Natural killer cell (primary cell): ENCODE measurements around the gene ANAPC7. TPM values are rescaled to one million over a fixed set of nuclear protein-coding genes. Genes with fewer than 3 reads are reported as not detected.

Source experiments
- ATAC-seq, 3 donors: fragments of 150-1000 bp in 2 of 3; fragments of 200-7000 bp in 1 of 3; cut with Tn5 transposase; 1 replicate in 1 of 3; 2 replicates in 2 of 3; pipeline ENCODE4 v1.10.0; 2021; ENCODE audit warnings: mild to moderate bottlenecking in 2 of 3, moderate library complexity in 2 of 3
- DNase-seq, 2 donors: peaks; one replicate each; pipeline versions ENCODE4 v3.0.0 to v3.0.0-alpha.2; 2013 to 2021; ENCODE audit warnings: mixed read lengths in 1 of 2
- H3K27ac ChIP-seq: one replicate; pipeline ENCODE4 v1.5.1; 2013; ENCODE audit warnings: mild to moderate bottlenecking, low read length
- H3K27me3 ChIP-seq: one replicate; pipeline ENCODE4 v1.6.1; 2013; ENCODE audit warnings: low read length; ENCODE audit not compliant: control insufficient read depth, insufficient read depth
- H3K36me3 ChIP-seq: one replicate; pipeline ENCODE4 v1.6.1; 2013; ENCODE audit warnings: low read length; ENCODE audit not compliant: control insufficient read depth, insufficient read depth
- H3K4me1 ChIP-seq: one replicate; pipeline ENCODE4 v1.6.1; 2013; ENCODE audit warnings: low read length; ENCODE audit not compliant: control insufficient read depth, insufficient read depth
- H3K4me3 ChIP-seq: one replicate; pipeline ENCODE4 v1.5.1; 2013; ENCODE audit warnings: low read length
- H3K9me3 ChIP-seq: one replicate; pipeline ENCODE4 v1.6.1; 2013; ENCODE audit warnings: low read length; ENCODE audit not compliant: control insufficient read depth, insufficient read depth
- H3K27ac Mint-ChIP-seq, 2 donors: one replicate each; pipeline ENCODE4 v1.8.0; 2022; ENCODE audit warnings: mild to moderate bottlenecking in 2 of 2, mixed read lengths in 2 of 2, moderate library complexity in 1 of 2
- H3K27me3 Mint-ChIP-seq, 2 donors: one replicate each; pipeline ENCODE4 v1.8.0; 2022; ENCODE audit warnings: low read depth in 2 of 2, mixed read lengths in 2 of 2
- H3K36me3 Mint-ChIP-seq: one replicate; pipeline ENCODE4 v1.8.0; 2022; ENCODE audit warnings: mixed read lengths
- H3K4me1 Mint-ChIP-seq, 2 donors: one replicate each; pipeline ENCODE4 v1.8.0; 2022; ENCODE audit warnings: mixed read lengths in 2 of 2
- H3K4me3 Mint-ChIP-seq: one replicate; pipeline ENCODE4 v1.8.0; 2022; ENCODE audit warnings: mild to moderate bottlenecking, moderate library complexity, mixed read lengths
- H3K9me3 Mint-ChIP-seq, 2 donors: one replicate each; pipeline ENCODE4 v1.8.0; 2022; ENCODE audit warnings: mixed read lengths in 2 of 2
- CTCF ChIP-seq: fragments of 200-600 bp; IDR thresholded peaks from one replicate; pipeline ENCODE4 v1.8.0; 2022; ENCODE audit warnings: antibody characterized with exemption
- WGBS: methylation state at CpG from one replicate; pipeline ENCODE4 v1.1.7; 2013; ENCODE audit warnings: missing lambda C conversion rate; ENCODE audit not compliant: insufficient coverage; 5-methylcytosine and 5-hydroxymethylcytosine counted together
- intact Hi-C: fragments of 100-400 bp; cut with micrococcal nuclease; formaldehyde crosslinking; loops from one replicate; pipeline ENCODE4 v1.14.2; 2022
- total RNA-seq, 4 donors: library from RNA; stranded (reverse); fragments of 120-200 nt in 1 of 4; gene quantifications; one replicate each; pipeline versions ENCODE4 v1.2.3 to v1.2.4, GENCODE V29; 2013 to 2022

The ANAPC7 gene
- total RNA-seq, 3 donors from 2014 or later (not counting 1 experiment from before 2014, with no cell fraction given): 46.5 to 77.0 (median 50.4) TPM

GRCh38 chr12:110367181-110367864 is 36.2 kb downstream of the ANAPC7 start:
- TF ChIP-seq CTCF: no peak
- H3K4me1 ChIP-seq: peaks cover 14% of the 10 kb centered on the region
- ATAC-seq (no peak), DNase-seq (no peak)
- Mint-ChIP-seq H3K27ac (no peak overlapping the region), H3K36me3 (no peaks in the 10 kb centered on the region), H3K27me3 (no peaks in the 10 kb centered on the region), H3K4me3 (no peak overlapping the region), H3K4me1 (no peaks in the 10 kb centered on the region), H3K9me3 (no peaks in the 10 kb centered on the region)
- H3K27ac ChIP-seq: no peak overlapping the region
- H3K36me3 ChIP-seq: peaks cover 8% of the 10 kb centered on the region
- intact Hi-C loops: no loop called here
- H3K27me3 ChIP-seq: no peaks in the 10 kb centered on the region
- no peak overlapping the region for H3K4me3 ChIP-seq
- no peaks in the 10 kb centered on the region for H3K9me3 ChIP-seq
- WGBS: 87% methylated on average over 14 of the region's 15 CpGs

GRCh38 chr12:110366321-110367142 is 37.0 kb downstream of the ANAPC7 start:
- H3K36me3 Mint-ChIP-seq: no peaks in the 10 kb centered on the region
- WGBS: 54% methylated on average over 10 of the region's 13 CpGs
- no peak overlapping the region for H3K27ac ChIP-seq
- no peak overlapping the region for H3K4me3 Mint-ChIP-seq
- H3K36me3 ChIP-seq: peaks cover 3% of the 10 kb centered on the region
- H3K4me1 ChIP-seq: peaks cover 8% of the 10 kb centered on the region
- H3K9me3 ChIP-seq: no peaks in the 10 kb centered on the region
- TF ChIP-seq CTCF: no peak
- no peaks in the 10 kb centered on the region for H3K27me3 Mint-ChIP-seq
- no peak overlapping the region for H3K4me3 ChIP-seq
- ATAC-seq (no peak), DNase-seq (no peak)
- intact Hi-C loops: no loop called here
- no peaks in the 10 kb centered on the region for H3K9me3 Mint-ChIP-seq
- H3K4me1 Mint-ChIP-seq: no peaks in the 10 kb centered on the region
- H3K27me3 ChIP-seq: no peaks in the 10 kb centered on the region
- no peak overlapping the region for H3K27ac Mint-ChIP-seq

- Mint-ChIP-seq H3K36me3 (no peaks in the 10 kb centered on the region), H3K27me3 (no peaks in the 10 kb centered on the region), H3K4me3 (no peak overlapping the region), H3K27ac (no peak overlapping the region), H3K9me3 (no peaks in the 10 kb centered on the region), H3K4me1 (no peaks in the 10 kb centered on the region)
- no peak overlapping the region for H3K27ac ChIP-seq
- H3K27me3 ChIP-seq: no peaks in the 10 kb centered on the region
- no peaks in the 10 kb centered on the region for H3K36me3 ChIP-seq
- DNase-seq (no peak), ATAC-seq (no peak)
- H3K4me3 ChIP-seq: no peak overlapping the region
- no peaks in the 10 kb centered on the region for H3K9me3 ChIP-seq
- 76% methylated on average over 7 of the region's 7 CpGs for WGBS
- TF ChIP-seq CTCF: no peak
- H3K4me1 ChIP-seq: no peaks in the 10 kb centered on the region
- intact Hi-C loops: no loop called here
Observed at GRCh38 chr12:110365489-110366320, 37.8 kb downstream of the ANAPC7 start.
